ENCODE measurements around the gene GPN1.

DNA sequence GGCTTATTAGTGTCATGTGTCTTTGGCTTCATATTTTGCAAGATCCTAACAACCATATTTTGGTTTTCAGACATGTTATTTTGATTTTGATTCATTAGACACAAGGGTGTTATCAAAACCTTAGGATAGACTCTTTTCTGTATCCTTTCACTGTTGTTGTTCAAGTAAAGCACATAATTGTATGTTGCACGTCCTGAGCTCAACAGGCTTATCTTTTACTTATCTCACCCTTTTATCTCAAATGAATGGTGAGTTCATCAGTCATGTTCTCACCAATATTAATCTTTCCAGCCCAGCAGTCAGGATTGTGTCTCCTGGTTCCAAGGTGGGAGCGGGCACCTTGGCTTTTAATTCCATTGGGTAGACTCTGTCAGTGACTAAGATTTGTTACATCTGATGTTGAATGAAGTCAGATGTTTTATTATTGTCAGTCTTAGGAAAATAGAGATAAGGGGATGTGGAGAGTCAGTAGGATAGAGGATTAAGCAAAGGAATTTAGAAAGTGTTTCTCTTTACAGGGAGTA lies 11.9 kb downstream of the GPN1 start:
- no peak for TF ChIP-seq POLR2AphosphoS5 (IDR thresholded peaks at IDR 0.05; ENCODE audit: low read depth)
- TF ChIP-seq, protein P1, sequence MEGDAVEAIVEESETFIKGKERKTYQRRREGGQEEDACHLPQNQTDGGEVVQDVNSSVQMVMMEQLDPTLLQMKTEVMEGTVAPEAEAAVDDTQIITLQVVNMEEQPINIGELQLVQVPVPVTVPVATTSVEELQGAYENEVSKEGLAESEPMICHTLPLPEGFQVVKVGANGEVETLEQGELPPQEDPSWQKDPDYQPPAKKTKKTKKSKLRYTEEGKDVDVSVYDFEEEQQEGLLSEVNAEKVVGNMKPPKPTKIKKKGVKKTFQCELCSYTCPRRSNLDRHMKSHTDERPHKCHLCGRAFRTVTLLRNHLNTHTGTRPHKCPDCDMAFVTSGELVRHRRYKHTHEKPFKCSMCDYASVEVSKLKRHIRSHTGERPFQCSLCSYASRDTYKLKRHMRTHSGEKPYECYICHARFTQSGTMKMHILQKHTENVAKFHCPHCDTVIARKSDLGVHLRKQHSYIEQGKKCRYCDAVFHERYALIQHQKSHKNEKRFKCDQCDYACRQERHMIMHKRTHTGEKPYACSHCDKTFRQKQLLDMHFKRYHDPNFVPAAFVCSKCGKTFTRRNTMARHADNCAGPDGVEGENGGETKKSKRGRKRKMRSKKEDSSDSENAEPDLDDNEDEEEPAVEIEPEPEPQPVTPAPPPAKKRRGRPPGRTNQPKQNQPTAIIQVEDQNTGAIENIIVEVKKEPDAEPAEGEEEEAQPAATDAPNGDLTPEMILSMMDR (conservative IDR thresholded peaks at IDR 0.05; ENCODE audit: low read depth in 2 of 2) = no peak

Measured in GM23338 (cell line).